Measurements from ENCODE around the gene ASCL3.

GRCh38 chr11:8934742-8935488 is 7.9 kb downstream of the ASCL3 start:
- TF ChIP-seq CTCF (conservative IDR thresholded peaks at IDR 0.05; ENCODE audit: low read depth, low read length) (no peak), EZH2 (IDR thresholded peaks at IDR 0.05; ENCODE audit: low read length, unreplicated experiment) (no peak), EZH2phosphoT487 (IDR thresholded peaks at IDR 0.05; ENCODE audit: borderline replicate concordance, low read length) (no peak)

All from PC-3 (cell line).